Body of pancreas (tissue), 4 donors: ENCODE data around the gene UBA7.

Experiments
- POLR2A ChIP-seq, 3 donors: fragments of 450-650 bp; IDR thresholded peaks; one replicate each; pipeline ENCODE4 v1.6.1; 2016; ENCODE audit warnings: antibody characterized with exemption in 3 of 3, mild to moderate bottlenecking in 2 of 3
- TF ChIP-seq, protein P1 (sequence below), 7 experiments: fragments of 450-650 bp in 4 of 7; fragments of 200-600 bp in 3 of 7; sonication (generic) in 3 of 7; IDR thresholded peaks; one replicate each; pipeline ENCODE4 v1.5.1; 2016 to 2019; ENCODE audit warnings: antibody characterized with exemption in 7 of 7

DNA sequence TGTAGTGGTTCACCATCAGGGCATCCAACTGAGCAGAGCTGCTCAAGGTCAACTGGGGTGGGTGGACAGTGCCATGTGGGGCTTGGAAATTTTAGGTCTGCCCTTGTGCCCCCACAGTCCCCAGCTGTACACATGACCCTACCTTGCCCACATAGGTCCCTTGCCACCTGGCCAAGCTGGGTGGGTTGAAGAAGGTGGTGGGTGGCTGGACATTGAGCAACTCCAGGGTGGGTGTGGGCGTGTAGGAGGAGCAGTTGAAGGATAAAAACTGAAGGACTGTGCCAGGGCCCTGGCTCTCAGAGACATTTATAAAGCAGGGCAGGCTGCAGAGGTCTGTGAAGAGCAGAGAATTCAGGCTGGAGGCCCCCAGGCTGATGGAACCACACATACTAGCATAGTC is 14.6 kb downstream of the UBA7 start:
- TF ChIP-seq, protein P1, sequence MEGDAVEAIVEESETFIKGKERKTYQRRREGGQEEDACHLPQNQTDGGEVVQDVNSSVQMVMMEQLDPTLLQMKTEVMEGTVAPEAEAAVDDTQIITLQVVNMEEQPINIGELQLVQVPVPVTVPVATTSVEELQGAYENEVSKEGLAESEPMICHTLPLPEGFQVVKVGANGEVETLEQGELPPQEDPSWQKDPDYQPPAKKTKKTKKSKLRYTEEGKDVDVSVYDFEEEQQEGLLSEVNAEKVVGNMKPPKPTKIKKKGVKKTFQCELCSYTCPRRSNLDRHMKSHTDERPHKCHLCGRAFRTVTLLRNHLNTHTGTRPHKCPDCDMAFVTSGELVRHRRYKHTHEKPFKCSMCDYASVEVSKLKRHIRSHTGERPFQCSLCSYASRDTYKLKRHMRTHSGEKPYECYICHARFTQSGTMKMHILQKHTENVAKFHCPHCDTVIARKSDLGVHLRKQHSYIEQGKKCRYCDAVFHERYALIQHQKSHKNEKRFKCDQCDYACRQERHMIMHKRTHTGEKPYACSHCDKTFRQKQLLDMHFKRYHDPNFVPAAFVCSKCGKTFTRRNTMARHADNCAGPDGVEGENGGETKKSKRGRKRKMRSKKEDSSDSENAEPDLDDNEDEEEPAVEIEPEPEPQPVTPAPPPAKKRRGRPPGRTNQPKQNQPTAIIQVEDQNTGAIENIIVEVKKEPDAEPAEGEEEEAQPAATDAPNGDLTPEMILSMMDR (IDR thresholded peaks at IDR 0.05), result no peak
- TF ChIP-seq POLR2A (IDR thresholded peaks at IDR 0.05), result no peak
